GM21529 (cell line): Measurements from ENCODE around the gene FUNDC2.

Experiments used
- ATAC-seq: cut with Tn5 transposase; IDR thresholded peaks from one replicate; pipeline ENCODE4 v1.9.1; 2021; ENCODE audit not compliant: unreplicated experiment

The FUNDC2 gene

DNA sequence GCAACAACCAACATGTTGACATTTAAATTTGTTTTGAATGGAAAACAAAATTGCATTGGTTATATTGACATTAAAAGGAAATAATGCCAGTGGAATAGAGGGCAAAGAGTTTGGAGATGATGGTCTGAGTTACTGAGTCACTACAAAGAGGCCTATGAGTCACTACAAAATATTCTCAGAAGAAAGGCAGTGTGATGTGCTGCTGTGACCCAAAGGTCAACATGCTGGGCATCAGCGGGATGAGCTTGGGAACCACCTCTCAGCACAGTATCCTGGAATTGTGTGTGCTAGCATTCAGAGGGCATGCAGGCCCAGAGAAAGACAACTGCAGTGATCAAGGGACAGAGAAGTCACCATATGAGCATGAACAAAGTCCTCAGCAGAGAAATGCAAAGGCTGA lies 41.5 kb downstream of the FUNDC2 start:
- ATAC-seq, result no peak

DNA sequence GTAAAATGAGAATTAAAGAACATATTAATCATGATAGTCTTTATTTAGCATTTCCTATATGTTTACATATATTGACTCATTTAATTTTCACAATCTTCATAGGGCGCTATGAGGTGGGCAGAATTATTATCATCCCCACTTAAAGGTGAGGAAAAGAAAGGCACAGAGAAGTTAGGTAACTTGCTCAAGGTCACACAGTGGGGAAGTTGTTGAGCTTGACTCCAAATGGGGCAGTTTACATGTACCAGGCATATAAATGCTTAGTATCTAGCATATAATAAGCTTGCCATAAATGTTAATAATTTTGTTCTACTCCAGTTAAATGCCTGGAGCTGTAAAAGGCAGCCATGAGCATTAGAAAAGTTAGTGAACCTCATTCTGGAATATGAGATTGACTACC lies 42.8 kb downstream of the FUNDC2 start:
- no peak for ATAC-seq

DNA sequence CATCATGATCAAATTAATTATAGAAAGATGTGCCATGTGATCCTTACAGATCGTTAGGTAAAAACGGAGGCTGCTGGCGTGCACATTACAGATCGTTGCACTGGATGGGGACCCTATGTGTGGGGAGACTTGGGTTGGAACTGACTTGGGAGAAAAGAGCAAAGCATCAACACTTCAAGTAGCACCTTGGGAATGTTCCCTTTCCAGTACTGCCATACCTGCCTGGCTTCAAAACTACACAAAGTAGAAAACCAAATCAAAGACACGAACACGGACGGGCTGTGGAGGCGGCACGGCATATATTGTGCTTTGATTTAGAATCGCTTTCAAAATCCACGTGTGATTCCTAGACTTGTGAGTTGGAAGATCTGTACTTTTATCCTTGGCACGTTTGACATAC lies 43.4 kb downstream of the FUNDC2 start:
- ATAC-seq, result no peak

DNA sequence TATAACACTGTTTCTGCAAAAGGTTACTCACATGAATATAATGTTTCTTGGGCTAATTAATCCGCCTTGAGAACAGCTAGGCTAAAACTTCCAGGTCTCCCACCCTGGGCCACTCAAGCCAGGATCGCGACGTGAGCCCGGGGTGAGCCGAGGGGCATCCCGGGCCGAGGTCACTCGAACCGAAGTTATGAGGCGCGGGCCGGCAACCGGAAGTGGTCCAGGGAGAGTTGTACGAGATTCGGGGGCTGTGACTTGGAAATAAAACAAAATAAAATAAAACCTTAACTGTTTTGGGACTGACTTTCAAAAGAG lies 44.0 kb downstream of the FUNDC2 start:
- peak; percentile 21 for ATAC-seq

DNA sequence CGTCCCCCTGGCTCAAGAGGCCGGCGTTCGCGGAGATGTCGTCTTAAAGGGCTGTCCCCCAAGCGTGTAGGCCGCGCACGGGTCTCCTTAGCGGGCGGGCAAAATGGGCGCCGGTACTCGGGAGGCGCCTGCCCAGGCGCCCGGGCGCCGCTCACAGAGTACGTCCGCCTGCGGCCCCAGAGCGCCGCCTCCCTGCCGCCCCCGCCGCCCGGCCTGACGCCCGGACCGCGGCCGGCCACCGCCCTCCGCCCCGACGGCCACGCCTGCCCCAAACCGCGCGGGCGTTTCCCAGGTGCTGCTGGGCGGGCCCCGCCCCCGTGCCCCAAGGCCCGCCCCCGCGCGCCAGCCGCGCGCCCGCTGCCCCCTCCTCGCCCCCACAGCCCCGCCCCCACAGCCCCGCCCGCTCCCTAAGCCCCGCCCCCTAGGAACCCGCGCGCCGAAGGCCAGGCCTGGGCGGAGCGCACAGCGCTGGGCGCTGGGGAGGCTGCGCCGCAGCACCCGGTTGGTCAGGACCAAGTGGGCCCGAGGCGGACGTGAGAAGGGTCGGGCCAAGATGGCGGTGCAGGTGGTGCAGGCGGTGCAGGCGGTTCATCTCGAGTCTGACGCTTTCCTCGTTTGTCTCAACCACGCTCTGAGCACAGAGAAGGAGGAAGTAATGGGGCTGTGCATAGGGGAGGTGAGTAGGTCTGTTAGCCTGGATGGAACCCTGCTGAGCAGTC lies 44.5 kb downstream of the FUNDC2 start, which contains the start of the genes BRCC3, CMC4 and MTCP1:
Gene BRCC3 (plus strand): TSS at position 534 of the 719 bp plus-strand sequence. CDS start 20 bp downstream, at position 554.
Gene CMC4 (minus strand): TSS at position 162 of the 719 bp plus-strand sequence. CDS start 7,113 bp downstream, outside the sequence.
Gene MTCP1 (minus strand): TSS at position 162 of the 719 bp plus-strand sequence. CDS start 5,126 bp downstream, outside the sequence.
- ATAC-seq, result peak; percentile 85

DNA sequence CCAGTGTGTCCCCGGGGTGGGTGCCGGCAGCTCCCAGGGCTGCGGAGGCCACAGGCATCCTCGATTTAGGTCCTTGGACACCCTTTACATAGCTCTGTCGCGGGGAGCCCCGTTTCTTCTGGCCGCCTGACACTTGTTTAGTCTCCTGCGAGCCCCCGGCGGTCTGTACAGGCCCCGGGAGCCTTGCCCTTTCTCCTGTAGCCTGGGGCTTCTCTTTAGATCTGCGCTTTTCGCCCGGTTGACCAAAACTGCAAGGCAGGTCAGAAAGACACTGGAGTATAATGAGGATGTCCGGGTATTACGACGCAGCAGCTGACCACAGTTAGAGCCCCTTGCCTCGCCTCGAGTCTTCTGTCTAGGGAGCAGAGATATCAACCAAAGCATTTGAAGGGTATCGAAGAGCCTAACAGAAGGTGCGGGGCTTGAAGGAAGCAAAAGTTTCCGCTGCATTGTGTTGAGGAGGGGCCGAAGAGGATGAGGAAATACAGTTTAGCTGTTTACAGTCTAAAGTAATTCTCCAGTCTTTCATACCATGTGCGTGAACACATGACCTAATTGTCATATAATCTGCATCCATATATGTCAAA lies 45.1 kb downstream of the FUNDC2 start:
- ATAC-seq, result peak; percentile 15

DNA sequence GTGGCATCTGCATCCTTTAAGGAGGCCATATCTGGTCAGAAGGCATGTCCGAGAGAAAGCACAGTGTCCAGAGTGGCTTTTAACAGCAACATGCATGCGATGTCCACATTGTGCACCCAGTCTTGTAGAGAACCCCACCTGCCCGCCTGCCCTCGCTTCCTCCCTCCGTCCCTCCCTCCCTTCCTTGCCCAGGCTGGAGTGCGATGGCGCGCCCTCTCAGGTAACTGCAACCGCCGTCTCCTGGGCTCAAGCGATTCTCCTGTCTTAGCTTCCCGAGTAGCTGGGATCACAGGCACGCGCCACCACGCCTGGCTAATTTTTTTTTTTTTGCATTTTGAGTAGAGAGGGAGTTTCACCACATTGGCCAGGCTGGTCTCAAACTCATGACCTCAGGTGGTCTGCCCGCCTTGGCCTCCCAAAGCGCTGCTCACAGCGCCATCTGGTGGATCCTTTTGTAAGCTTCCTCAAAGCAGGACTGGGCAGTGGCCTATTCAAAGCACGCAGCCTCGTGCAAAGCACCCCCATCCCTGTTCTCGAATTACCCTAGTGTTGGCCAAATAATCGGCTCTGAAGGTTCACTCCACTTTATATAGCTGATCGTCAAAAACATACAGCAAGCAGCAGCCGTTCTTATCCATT lies 59.7 kb downstream of the FUNDC2 start:
- no peak for ATAC-seq

DNA sequence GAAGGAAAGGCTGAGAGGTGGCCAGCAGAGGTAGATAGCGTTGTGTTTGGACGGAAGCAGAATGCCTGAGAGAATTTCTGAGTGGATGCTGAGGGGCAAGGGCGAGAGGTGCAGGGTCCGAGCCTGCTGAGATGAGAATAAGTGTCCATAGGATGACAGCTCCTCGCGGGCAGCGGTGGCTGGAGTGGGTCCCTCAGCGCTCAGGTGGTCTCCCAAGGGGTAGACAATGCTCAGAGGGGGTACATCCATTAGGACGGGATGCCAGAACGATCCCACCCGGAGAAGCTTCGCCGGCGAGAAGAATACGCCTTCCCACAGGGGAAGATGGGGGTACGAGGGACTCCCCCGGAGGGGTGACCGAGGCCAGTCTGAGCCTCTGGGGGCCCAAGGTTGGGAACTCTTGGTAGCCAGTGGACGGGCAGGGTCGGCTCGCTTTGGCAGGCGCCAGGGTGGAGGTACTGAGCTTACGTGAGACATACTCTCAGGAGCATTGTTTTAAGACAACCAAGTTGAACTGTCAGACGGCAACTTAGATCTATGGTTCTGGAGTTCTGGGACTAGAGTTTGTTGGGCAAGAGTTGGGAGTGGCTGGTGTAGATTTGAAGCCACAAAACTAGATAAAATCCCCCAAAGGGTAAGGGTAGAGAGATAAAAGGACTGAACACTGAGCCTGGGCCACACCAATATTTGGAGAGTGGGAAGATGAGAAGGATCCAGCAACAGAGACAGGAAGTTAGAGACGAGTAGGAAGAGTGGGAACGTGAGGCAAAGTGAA lies 60.5 kb downstream of the FUNDC2 start:
- no peak for ATAC-seq

DNA sequence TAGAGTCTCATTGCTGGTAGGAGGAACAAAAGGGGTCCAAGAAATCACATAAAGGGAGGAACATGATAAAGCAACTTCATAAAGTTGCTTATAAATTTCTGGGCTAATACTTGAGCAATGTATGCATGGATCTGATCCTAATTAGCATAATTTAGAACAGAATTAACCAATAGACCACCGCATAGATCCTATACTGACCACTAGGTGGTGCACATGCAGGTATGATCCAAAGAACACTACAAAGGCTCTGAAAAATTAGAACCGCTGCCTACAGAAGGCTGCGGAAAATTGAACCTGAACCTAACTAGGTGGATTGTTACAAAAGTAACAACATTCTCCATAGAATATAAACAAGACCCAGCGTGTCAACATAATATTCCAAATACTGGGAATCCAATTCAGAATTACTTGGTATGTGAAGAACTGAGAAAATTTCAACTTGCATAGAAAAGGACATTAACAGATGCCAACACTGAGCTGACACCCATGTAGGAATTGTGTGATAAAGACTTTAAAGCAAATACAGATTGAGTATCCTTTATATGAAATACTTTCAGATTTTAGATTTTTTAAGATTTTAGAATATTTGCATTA lies 67.9 kb downstream of the FUNDC2 start:
- peak; percentile 57 for ATAC-seq

DNA sequence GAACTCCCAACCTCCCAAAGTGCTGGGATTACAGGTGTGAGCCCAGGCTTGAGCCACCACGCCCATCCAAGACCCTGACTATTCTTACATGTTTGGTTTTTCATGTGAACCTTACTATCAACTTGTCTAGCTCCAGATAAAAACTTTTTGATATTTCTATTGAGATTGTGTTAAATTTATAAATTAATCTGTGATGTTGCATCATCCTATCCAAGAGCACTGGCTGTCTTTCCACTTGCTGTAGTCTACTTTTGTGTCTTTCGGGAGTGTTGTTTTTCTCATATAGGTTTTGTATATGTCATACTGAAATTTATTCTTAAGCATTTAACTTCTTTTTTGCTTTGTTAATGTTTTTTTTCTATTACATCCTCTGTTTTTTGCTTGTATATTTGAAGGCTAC lies 79.3 kb downstream of the FUNDC2 start:
- ATAC-seq, result no peak

DNA sequence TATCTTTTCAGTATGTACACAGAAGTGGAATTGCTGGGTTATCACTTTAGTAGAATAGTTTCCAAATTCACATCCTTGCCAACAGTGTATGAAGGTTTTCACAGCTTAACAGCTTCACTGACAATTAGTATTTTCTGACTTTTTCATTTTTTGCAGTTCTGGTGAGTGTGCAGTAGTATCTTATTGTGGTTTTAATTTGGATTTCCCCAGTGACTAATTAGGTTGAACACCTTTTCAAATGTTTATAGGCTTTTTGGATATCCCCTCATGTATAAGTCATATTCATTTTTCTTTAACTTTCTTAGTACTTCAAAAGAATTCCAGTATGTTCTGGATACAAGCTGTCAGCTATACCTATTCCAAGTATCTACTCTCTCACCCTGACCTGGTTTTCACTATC lies 81.8 kb downstream of the FUNDC2 start:
- ATAC-seq, result no peak
